ENCODE data around the gene TPM2. TPM values are rescaled to one million over a fixed set of nuclear protein-coding genes. Genes with fewer than 3 reads are reported as not detected.

TPM2 gene
- total RNA-seq, 1 experiment from 2014 or later = 7.0 TPM

DNA sequence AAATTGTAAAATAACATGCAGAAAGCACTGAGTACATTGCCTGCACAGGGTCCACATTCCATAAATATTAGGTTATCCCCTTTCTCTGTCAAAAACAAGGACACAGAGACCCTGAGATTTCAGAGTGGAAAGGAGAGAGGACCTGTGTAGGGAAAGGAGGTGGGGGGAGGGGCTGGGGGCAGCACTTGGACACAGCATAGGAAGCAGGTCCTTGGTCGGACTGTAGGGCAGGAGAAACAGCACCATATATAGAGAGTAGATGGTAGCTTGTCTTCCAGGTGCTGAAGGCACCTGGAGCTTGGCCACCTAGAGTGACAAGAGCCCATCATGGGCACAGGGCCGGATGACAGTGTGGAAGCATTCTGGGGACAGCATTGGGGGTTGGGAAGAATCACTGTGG lies 2.4 kb downstream of the TPM2 start:
- Histone ChIP-seq H3K36me3 (ENCODE audit: low read depth, low read length) (no peaks in the 10 kb centered on the region), H3K9me3 (ENCODE audit: low read length) (no peaks in the 10 kb centered on the region), H3K27ac (ENCODE audit: low read length) (no peak overlapping the region), H3K4me2 (ENCODE audit: low read length) (no peak overlapping the region), H3K4me3 (ENCODE audit: low read length) (no peak overlapping the region), H3F3A (ENCODE audit: low read length, unreplicated experiment) (no peaks in the 10 kb centered on the region), H3K9ac (ENCODE audit: low read length) (no peak overlapping the region), H4K20me1 (ENCODE audit: low read length) (no peaks in the 10 kb centered on the region), H2AFZ (ENCODE audit: low read length) (no peak overlapping the region), H3K4me1 (ENCODE audit: insufficient read depth, low read length) (peaks cover 32% of the 10 kb centered on the region), H3K9me2 (replicated peaks; ENCODE audit: low read length) (no peaks in the 10 kb centered on the region), H3K79me2 (ENCODE audit: low read length) (no peaks in the 10 kb centered on the region), H3K27me3 (ENCODE audit: low read length) (no peaks in the 10 kb centered on the region)
- intact Hi-C loops (cut with micrococcal nuclease) = no loop called here
- ATAC-seq (no peak), DNase-seq (no peak)
- ChIA-PET CTCF (no interaction called here), POLR2A (ENCODE audit: unreplicated experiment) (no interaction called here)
- no TSS peak for BruUV-seq (replicated peaks)
- TF ChIP-seq, protein P1, sequence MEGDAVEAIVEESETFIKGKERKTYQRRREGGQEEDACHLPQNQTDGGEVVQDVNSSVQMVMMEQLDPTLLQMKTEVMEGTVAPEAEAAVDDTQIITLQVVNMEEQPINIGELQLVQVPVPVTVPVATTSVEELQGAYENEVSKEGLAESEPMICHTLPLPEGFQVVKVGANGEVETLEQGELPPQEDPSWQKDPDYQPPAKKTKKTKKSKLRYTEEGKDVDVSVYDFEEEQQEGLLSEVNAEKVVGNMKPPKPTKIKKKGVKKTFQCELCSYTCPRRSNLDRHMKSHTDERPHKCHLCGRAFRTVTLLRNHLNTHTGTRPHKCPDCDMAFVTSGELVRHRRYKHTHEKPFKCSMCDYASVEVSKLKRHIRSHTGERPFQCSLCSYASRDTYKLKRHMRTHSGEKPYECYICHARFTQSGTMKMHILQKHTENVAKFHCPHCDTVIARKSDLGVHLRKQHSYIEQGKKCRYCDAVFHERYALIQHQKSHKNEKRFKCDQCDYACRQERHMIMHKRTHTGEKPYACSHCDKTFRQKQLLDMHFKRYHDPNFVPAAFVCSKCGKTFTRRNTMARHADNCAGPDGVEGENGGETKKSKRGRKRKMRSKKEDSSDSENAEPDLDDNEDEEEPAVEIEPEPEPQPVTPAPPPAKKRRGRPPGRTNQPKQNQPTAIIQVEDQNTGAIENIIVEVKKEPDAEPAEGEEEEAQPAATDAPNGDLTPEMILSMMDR (conservative IDR thresholded peaks at IDR 0.05; ENCODE audit: low read depth, low read length) = no peak
- TF ChIP-seq EZH2 (IDR thresholded peaks at IDR 0.05; ENCODE audit: low read length, unreplicated experiment) (no peak), EZH2phosphoT487 (IDR thresholded peaks at IDR 0.05; ENCODE audit: borderline replicate concordance, low read length) (no peak)

DNA sequence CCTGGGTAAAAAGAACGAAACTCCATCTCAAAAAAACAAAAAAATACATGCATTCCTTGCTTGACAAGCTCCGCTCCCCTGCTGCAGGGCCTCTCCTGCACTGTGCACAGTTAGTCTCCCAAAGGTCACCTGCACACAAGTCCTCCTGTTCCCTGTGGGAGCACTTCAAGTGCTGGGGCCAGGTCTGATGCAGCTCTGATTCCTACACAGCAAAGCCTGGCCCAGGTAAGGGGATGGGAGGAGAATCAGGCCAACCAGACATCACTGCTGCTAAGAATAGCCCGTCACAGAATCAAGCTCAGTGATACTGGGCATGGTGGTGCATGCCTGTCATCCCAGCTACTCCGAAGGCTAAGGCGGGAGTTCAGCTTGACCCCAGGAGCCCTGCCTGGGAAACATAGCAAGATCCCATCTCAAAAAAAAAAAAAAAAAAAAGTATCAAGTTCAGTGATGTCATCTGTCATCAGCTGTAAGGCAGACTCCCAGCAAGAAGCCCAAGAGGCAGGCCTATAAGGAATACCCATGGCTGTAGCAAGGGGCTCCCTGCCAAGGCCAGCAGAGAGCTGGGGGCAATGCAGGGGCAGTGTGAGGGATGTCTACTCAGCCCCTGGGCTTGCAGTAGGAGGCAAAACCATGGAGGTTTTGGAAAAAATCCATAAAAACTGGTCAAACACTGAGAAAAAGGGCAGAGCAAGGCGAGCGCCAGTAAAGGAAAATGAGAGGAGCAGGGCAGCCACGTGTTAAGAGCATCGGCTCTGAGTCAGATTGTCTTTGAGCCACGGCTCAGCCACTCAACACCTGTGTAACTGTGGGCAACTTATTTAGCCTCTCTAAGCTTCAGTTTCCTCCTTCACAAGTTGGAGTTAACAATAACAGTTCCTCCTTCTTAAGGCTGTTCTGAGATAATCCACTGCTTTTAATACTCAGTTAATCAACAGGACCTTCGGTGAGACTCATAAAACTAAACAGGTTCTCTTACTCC lies 3.2 kb downstream of the TPM2 start:
- no peak overlapping the region for H3K9ac ChIP-seq (ENCODE audit: low read length)
- DNase-seq (no peak), ATAC-seq (no peak)
- TF ChIP-seq, protein P1 (conservative IDR thresholded peaks at IDR 0.05; ENCODE audit: low read depth, low read length) = no peak
- no peak for TF ChIP-seq EZH2phosphoT487 (IDR thresholded peaks at IDR 0.05; ENCODE audit: borderline replicate concordance, low read length)
- TF ChIP-seq EZH2 (IDR thresholded peaks at IDR 0.05; ENCODE audit: low read length, unreplicated experiment) = no peak
- CTCF ChIA-PET = no interaction called here
- peaks cover 31% of the 10 kb centered on the region for H3K4me1 ChIP-seq (ENCODE audit: insufficient read depth, low read length)
- no peak overlapping the region for H3K4me2 ChIP-seq (ENCODE audit: low read length)
- no peaks in the 10 kb centered on the region for H3F3A ChIP-seq (ENCODE audit: low read length, unreplicated experiment)
- H3K27me3 ChIP-seq (ENCODE audit: low read length) = no peaks in the 10 kb centered on the region
- H3K36me3 ChIP-seq (ENCODE audit: low read depth, low read length) = no peaks in the 10 kb centered on the region
- H3K9me3 ChIP-seq (ENCODE audit: low read length) = no peaks in the 10 kb centered on the region
- no peak overlapping the region for H2AFZ ChIP-seq (ENCODE audit: low read length)
- no peak overlapping the region for H3K27ac ChIP-seq (ENCODE audit: low read length)
- no peaks in the 10 kb centered on the region for H4K20me1 ChIP-seq (ENCODE audit: low read length)
- POLR2A ChIA-PET (ENCODE audit: unreplicated experiment) = no interaction called here
- H3K79me2 ChIP-seq (ENCODE audit: low read length) = no peaks in the 10 kb centered on the region
- no peaks in the 10 kb centered on the region for H3K9me2 ChIP-seq (replicated peaks; ENCODE audit: low read length)
- H3K4me3 ChIP-seq (ENCODE audit: low read length) = no peak overlapping the region
- no TSS peak for BruUV-seq (replicated peaks)
- intact Hi-C loops (cut with micrococcal nuclease) = no loop called here

DNA sequence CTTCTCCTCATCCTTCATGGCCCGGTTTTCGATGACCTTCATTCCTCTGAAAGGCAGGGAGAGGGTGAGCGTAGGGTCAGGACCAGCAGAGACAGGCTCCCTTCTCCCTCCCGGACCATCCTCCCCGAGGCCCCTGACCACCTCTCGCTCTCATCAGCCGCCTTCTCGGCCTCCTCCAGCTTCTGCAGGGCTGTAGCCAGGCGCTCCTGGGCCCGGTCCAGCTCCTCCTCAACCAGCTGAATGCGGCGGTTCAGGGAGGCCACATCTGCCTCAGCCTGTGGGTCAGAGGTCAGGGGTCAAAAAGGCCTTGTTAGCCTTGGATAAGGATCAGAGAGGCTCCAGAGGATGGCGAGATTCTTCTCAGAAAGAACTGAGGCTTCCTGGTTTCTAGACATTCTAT lies 4.2 kb downstream of the TPM2 start:
- ATAC-seq = no peak
- Histone ChIP-seq H3K27me3 (ENCODE audit: low read length) (no peaks in the 10 kb centered on the region), H3K4me3 (ENCODE audit: low read length) (no peak overlapping the region), H4K20me1 (ENCODE audit: low read length) (no peaks in the 10 kb centered on the region), H3K4me2 (ENCODE audit: low read length) (no peak overlapping the region), H3F3A (ENCODE audit: low read length, unreplicated experiment) (no peaks in the 10 kb centered on the region), H3K9me3 (ENCODE audit: low read length) (no peaks in the 10 kb centered on the region), H3K4me1 (ENCODE audit: insufficient read depth, low read length) (peaks cover 27% of the 10 kb centered on the region), H3K27ac (ENCODE audit: low read length) (no peak overlapping the region), H3K9ac (ENCODE audit: low read length) (no peak overlapping the region), H3K36me3 (ENCODE audit: low read depth, low read length) (no peaks in the 10 kb centered on the region), H3K79me2 (ENCODE audit: low read length) (no peaks in the 10 kb centered on the region), H3K9me2 (replicated peaks; ENCODE audit: low read length) (no peaks in the 10 kb centered on the region), H2AFZ (ENCODE audit: low read length) (no peak overlapping the region)
- BruUV-seq (replicated peaks) = no TSS peak
- POLR2A ChIA-PET (ENCODE audit: unreplicated experiment) = no interaction called here
- CTCF ChIA-PET = no interaction called here
- intact Hi-C loops (cut with micrococcal nuclease) = no loop called here
- TF ChIP-seq EZH2phosphoT487 (IDR thresholded peaks at IDR 0.05; ENCODE audit: borderline replicate concordance, low read length) (no peak), EZH2 (IDR thresholded peaks at IDR 0.05; ENCODE audit: low read length, unreplicated experiment) (no peak)
- TF ChIP-seq, protein P1 (conservative IDR thresholded peaks at IDR 0.05; ENCODE audit: low read depth, low read length) = no peak
- DNase-seq = no peak
